Endothelial cell of umbilical vein (primary cell): Measurements from ENCODE around the gene DHRS11. TPM values are rescaled to one million over a fixed set of nuclear protein-coding genes. Genes with fewer than 3 reads are reported as not detected.

Source experiments
- BruUV-seq: library from RNA; stranded (reverse); fragments of 400-500 nt; replicated peaks from 2 replicates; lab custom pipeline; 2021; lab: Mats Ljungman, UMichigan
- CTCF ChIA-PET: fragments of 300-600, 350-600 bp; sonication (Branson Sonifier 250); formaldehyde crosslinking; loops from one replicate; lab custom pipeline; 2021; ENCODE audit warnings: antibody characterized with exemption, inconsistent platforms; lab: Charles Lee
- POLR2A ChIA-PET: fragments of 300-600, 350-600 bp; sonication (Branson Sonifier 250); formaldehyde crosslinking; loops from one replicate; lab custom pipeline; 2021; ENCODE audit warnings: antibody characterized with exemption, inconsistent platforms; lab: Charles Lee
- DNase-seq: peaks from one replicate; pipeline ENCODE4 v3.0.0-alpha.2; 2011; ENCODE audit warnings: low read depth, low spot score
- FAIRE-seq: peaks from 2 replicates; lab custom pipeline; 2011; peaks lifted over from hg19 to GRCh38; lab: Jason Lieb, UNC
- H2AFZ ChIP-seq: 2 replicates; pipeline ENCODE4 v1.6.0; 2012; ENCODE audit warnings: low read depth, low read length, control low read depth, inconsistent platforms
- H3K27ac ChIP-seq: 2 replicates; pipeline ENCODE4 v1.5.1; 2011; ENCODE audit warnings: low read depth, mild to moderate bottlenecking, control low read depth, low read length, moderate library complexity; ENCODE audit not compliant: insufficient read depth
- H3K27me3 ChIP-seq, 2 experiments: 2 replicates each; pipeline versions ENCODE4 v1.6.0 to v1.6.1; 2011; ENCODE audit warnings: low read length in 2 of 2, mixed read lengths in 1 of 2; ENCODE audit not compliant: control insufficient read depth in 2 of 2, insufficient read depth in 2 of 2
- H3K36me3 ChIP-seq, 2 experiments: 2 replicates in 1 of 2; 3 replicates in 1 of 2; pipeline ENCODE4 v1.5.1; 2011; ENCODE audit warnings: low read length in 2 of 2, mild to moderate bottlenecking in 1 of 2, moderate library complexity in 1 of 2; ENCODE audit not compliant: control insufficient read depth in 2 of 2, insufficient read depth in 2 of 2; ENCODE audit errors: extremely low read depth in 1 of 2
- H3K4me1 ChIP-seq: 3 replicates; pipeline ENCODE4 v1.5.1; 2011; ENCODE audit warnings: mild to moderate bottlenecking, low read length; ENCODE audit not compliant: control insufficient read depth, insufficient read depth; ENCODE audit errors: extremely low read depth
- H3K4me2 ChIP-seq: 2 replicates; pipeline ENCODE4 v1.6.1; 2011; ENCODE audit warnings: low read length, control low read depth, mixed read lengths; ENCODE audit not compliant: insufficient read depth
- H3K4me3 ChIP-seq, 3 experiments: fragments of 200-600 bp in 1 of 3; sonication (generic), shearing (Covaris generic) in 1 of 3; replicated peaks in 1 of 3; 2 replicates each; pipeline ENCODE4 v1.5.1; 2011 to 2016; ENCODE audit warnings: control low read depth in 3 of 3, low read length in 3 of 3, mild to moderate bottlenecking in 2 of 3, inconsistent platforms in 1 of 3, low read depth in 1 of 3, moderate library complexity in 1 of 3; ENCODE audit not compliant: insufficient read depth in 1 of 3
- H3K79me2 ChIP-seq: 2 replicates; pipeline ENCODE4 v1.6.0; 2012; ENCODE audit warnings: low read length, inconsistent platforms; ENCODE audit not compliant: control insufficient read depth, insufficient read depth
- H3K9ac ChIP-seq: replicated peaks from 2 replicates; pipeline ENCODE3; 2011; ENCODE audit warnings: low read length, control low read depth; ENCODE audit not compliant: insufficient read depth; ENCODE audit errors: extremely low read depth
- H3K9me1 ChIP-seq: replicated peaks from 3 replicates; pipeline ENCODE4 v1.6.0; 2011; ENCODE audit warnings: mild to moderate bottlenecking, low read length; ENCODE audit not compliant: control insufficient read depth, insufficient read depth; ENCODE audit errors: extremely low read depth
- H3K9me3 ChIP-seq: replicated peaks from 2 replicates; pipeline ENCODE4 v1.5.1; 2012; ENCODE audit warnings: low read length, inconsistent platforms; ENCODE audit not compliant: control insufficient read depth, insufficient read depth
- H4K20me1 ChIP-seq: replicated peaks from 2 replicates; pipeline ENCODE3; 2011; ENCODE audit warnings: mild to moderate bottlenecking, low read length; ENCODE audit not compliant: control insufficient read depth, insufficient read depth; ENCODE audit errors: extremely low read depth
- EZH2 ChIP-seq: IDR thresholded peaks from 2 replicates; pipeline ENCODE4 v1.6.1; 2012; ENCODE audit warnings: borderline replicate concordance, low read depth, mild to moderate bottlenecking, moderate library complexity, low read length, inconsistent platforms; ENCODE audit not compliant: severe bottlenecking
- JUN ChIP-seq: IDR thresholded peaks from 2 replicates; pipeline ENCODE4 v1.6.1; 2011; ENCODE audit warnings: borderline replicate concordance, low read depth; ENCODE audit not compliant: insufficient read length, insufficient read depth
- MYC ChIP-seq: IDR thresholded peaks from one replicate; pipeline ENCODE4 v1.6.1; 2011; ENCODE audit warnings: mild to moderate bottlenecking, low read depth, low read length
- POLR2A ChIP-seq: IDR thresholded peaks from 2 replicates; pipeline ENCODE4 v1.6.1; 2012; ENCODE audit warnings: low read depth, mild to moderate bottlenecking, control low read depth, low read length
- dilution Hi-C: fragments of 300-500 bp; cut with MboI; formaldehyde crosslinking; loops from one replicate; pipeline ENCODE4 v1.15.0; 2019; ENCODE audit warnings: low sequenced_read_pairs; ENCODE audit not compliant: extremely low pct_ligation_motif_present
- intact Hi-C: fragments of 100-400 bp; cut with micrococcal nuclease; formaldehyde crosslinking; loops from one replicate; pipeline ENCODE4 v1.10.0; 2022
- polyA plus RNA-seq, 4 experiments: library from polyadenylated mRNA; depleted of rRNA in 3 of 4; stranded (reverse) in 3 of 4; unstranded in 1 of 4; fragments of >200 nt; gene quantifications; 2 replicates each; pipeline versions ENCODE4 v1.2.1 to v1.2.3, GENCODE V29; 2011 to 2012; ENCODE audit warnings: missing spikeins in 1 of 4
- total RNA-seq: library from RNA; stranded (reverse); gene quantifications from 2 replicates; pipeline ENCODE4 v1.2.3, GENCODE V29; 2021
- TF ChIP-seq, protein P1 (sequence below), 2 donors: IDR thresholded peaks; 1 replicate in 1 of 2; 2 replicates in 1 of 2; pipeline ENCODE4 v1.5.1; 2011; ENCODE audit warnings: low read length in 2 of 2, mild to moderate bottlenecking in 2 of 2, moderate library complexity in 2 of 2, control low read depth in 1 of 2, inconsistent platforms in 1 of 2, low read depth in 1 of 2; ENCODE audit not compliant: insufficient read depth in 1 of 2; ENCODE audit errors: extremely low read depth in 1 of 2
- TF ChIP-seq, protein P2 (sequence below): IDR thresholded peaks from 2 replicates; pipeline ENCODE4 v1.6.1; 2011; ENCODE audit not compliant: insufficient read depth, insufficient read length

Gene DHRS11
- total and polyA plus RNA-seq, 2 donors (not counting 3 experiments of a cell fraction or from before 2014, with no cell fraction given), result 9.8 to 15.7 TPM

DNA sequence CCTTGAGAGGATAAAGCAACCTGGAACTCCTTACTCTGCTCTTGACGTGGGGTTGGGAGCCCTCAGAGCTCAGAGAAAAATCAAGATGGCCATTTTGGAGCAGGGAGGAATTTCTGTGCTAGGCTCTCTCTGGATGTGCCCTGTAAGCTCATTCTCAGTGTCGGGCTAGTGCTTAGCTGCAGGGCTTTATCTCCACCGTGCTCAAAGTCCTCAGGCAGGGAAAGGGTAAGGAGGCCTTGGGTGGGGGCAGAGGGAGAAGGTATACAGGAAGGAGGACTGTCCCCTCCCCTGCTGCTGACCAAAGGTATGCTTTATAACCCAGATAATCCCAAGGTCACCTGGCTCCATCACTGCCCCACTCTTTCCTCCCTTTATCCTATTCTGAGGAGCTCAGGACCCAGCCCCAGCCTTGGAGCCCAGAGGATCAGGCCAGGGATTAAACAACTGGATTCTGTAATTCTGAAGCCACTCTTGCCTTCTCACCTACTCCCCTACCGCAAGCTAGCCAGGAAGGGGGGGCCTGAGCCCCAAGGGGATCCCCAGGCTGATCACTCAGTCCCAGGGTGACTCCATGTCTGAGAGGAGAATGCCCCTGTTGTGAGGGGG is 1.1 kb downstream of the DHRS11 start:
- DNase-seq, result no peak
- no peaks in the 10 kb centered on the region for H3K9me3 ChIP-seq
- H3K4me1 ChIP-seq, result peaks cover 7% of the 10 kb centered on the region
- TF ChIP-seq POLR2A (no peak), JUN (no peak), MYC (no peak), EZH2 (no peak)
- TF ChIP-seq, protein P1, sequence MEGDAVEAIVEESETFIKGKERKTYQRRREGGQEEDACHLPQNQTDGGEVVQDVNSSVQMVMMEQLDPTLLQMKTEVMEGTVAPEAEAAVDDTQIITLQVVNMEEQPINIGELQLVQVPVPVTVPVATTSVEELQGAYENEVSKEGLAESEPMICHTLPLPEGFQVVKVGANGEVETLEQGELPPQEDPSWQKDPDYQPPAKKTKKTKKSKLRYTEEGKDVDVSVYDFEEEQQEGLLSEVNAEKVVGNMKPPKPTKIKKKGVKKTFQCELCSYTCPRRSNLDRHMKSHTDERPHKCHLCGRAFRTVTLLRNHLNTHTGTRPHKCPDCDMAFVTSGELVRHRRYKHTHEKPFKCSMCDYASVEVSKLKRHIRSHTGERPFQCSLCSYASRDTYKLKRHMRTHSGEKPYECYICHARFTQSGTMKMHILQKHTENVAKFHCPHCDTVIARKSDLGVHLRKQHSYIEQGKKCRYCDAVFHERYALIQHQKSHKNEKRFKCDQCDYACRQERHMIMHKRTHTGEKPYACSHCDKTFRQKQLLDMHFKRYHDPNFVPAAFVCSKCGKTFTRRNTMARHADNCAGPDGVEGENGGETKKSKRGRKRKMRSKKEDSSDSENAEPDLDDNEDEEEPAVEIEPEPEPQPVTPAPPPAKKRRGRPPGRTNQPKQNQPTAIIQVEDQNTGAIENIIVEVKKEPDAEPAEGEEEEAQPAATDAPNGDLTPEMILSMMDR (IDR thresholded peaks at IDR 0.05; ENCODE audit: extremely low read depth in 1 of 2, insufficient read depth in 1 of 2, low read depth in 1 of 2, low read length in 2 of 2), result no peak
- TF ChIP-seq, protein P2, sequence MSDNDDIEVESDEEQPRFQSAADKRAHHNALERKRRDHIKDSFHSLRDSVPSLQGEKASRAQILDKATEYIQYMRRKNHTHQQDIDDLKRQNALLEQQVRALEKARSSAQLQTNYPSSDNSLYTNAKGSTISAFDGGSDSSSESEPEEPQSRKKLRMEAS, result no peak
- H3K27me3 ChIP-seq, result no peaks in the 10 kb centered on the region
- intact Hi-C loops, result no loop called here
- no peaks in the 10 kb centered on the region for H3K9me1 ChIP-seq
- no peaks in the 10 kb centered on the region for H3K79me2 ChIP-seq
- H3K36me3 ChIP-seq, result peaks cover 2 to 6% of the 10 kb centered on the region in 2 experiments
- POLR2A ChIA-PET, result interaction anchor here (0.5 to 0.9 kb wide), 2 partner anchors 9 to 918 kb away, joined by 3 read pairs; partner anchors contain the start of gene MRM1
- no peak for FAIRE-seq
- H3K4me3 ChIP-seq, result peak overlapping the region in 1 of 3 experiments; percentile 63
- H3K9ac ChIP-seq, result no peak overlapping the region
- H4K20me1 ChIP-seq, result no peaks in the 10 kb centered on the region
- TSS peak; percentile 7 for BruUV-seq
- peak overlapping the region; percentile 61 for H3K4me2 ChIP-seq
- dilution Hi-C loops, result no loop called here
- H2AFZ ChIP-seq, result no peak overlapping the region
- CTCF ChIA-PET, result interaction anchor here (1.0 to 3.2 kb wide), 3 partner anchors 9 to 47 kb away, joined by 3 to 34 read pairs (median 7); partner anchors contain the start of gene MRM1
- no peak overlapping the region for H3K27ac ChIP-seq
